ENCODE results near the gene MPHOSPH9.

The MPHOSPH9 gene

DNA sequence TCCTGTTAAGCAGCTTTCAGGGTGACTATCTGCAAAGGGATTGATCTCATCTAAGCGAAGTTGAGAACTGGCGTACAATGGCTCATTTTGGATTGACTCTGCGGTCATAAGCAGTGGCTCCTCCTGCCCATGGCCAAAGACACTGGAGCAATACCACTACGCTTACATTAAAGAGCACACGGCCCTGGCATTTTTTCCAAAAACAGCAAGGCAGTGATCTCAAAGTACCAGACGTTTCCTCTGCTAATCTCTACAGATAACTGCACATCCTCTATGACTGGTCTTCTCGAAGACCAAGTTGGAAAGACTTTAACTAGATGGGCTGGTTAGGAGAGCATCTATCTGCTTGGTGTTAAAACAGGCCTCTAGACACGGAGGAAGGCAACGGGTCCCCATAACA is 84.7 kb downstream of the MPHOSPH9 start:
- Histone ChIP-seq H3K27me3 (ENCODE audit: low read depth, low read length) (0 out of 2 replicates have a peak, but pooled peaks cover 5% of the 10 kb centered on the region), H3K27ac (ENCODE audit: low read length) (no peak overlapping the region), H3K9ac (ENCODE audit: low read length) (no peak overlapping the region), H3K79me2 (ENCODE audit: low read length) (no peaks in the 10 kb centered on the region), H3K9me3 (ENCODE audit: insufficient read depth, low read length) (no peaks in the 10 kb centered on the region), H3K4me2 (ENCODE audit: low read length) (no peak overlapping the region), H2AFZ (ENCODE audit: low read depth, low read length) (no peak overlapping the region), H3K36me3 (replicated peaks; ENCODE audit: low read depth, low read length) (no peaks in the 10 kb centered on the region), H4K20me1 (ENCODE audit: insufficient read depth, low read length) (no peaks in the 10 kb centered on the region), H3K4me1 (ENCODE audit: low read length) (peaks cover 4% of the 10 kb centered on the region; the same call in 1 of the 2 replicates), H3K4me3 (ENCODE audit: low read length) (no peak overlapping the region)
- no peak for TF ChIP-seq EZH2phosphoT487 (IDR thresholded peaks at IDR 0.05; ENCODE audit: low read depth)
- TF ChIP-seq, protein P1, sequence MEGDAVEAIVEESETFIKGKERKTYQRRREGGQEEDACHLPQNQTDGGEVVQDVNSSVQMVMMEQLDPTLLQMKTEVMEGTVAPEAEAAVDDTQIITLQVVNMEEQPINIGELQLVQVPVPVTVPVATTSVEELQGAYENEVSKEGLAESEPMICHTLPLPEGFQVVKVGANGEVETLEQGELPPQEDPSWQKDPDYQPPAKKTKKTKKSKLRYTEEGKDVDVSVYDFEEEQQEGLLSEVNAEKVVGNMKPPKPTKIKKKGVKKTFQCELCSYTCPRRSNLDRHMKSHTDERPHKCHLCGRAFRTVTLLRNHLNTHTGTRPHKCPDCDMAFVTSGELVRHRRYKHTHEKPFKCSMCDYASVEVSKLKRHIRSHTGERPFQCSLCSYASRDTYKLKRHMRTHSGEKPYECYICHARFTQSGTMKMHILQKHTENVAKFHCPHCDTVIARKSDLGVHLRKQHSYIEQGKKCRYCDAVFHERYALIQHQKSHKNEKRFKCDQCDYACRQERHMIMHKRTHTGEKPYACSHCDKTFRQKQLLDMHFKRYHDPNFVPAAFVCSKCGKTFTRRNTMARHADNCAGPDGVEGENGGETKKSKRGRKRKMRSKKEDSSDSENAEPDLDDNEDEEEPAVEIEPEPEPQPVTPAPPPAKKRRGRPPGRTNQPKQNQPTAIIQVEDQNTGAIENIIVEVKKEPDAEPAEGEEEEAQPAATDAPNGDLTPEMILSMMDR (IDR thresholded peaks at IDR 0.05; ENCODE audit: low read depth, low read length) = no peak

DNA sequence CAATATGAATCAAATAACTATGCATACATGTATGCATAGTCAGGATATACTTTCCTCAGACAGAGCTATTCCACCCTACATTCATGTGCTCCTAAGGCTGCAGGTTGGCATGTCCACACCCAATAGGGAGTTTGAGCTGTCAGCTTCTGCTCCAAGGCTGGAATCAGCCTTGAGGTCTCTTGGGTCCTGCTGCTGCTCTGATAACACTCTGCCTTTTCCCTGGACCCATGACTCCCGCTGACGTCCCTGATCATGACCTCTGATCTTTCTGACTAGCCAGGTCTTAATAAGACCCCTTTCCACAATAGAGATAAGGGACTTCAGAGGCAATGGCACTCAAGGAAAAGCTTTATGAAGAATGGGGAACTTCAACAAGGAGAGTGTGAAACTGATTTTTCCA is 87.7 kb downstream of the MPHOSPH9 start:
- Histone ChIP-seq H3K9ac (ENCODE audit: low read length) (no peak overlapping the region), H3K79me2 (ENCODE audit: low read length) (no peaks in the 10 kb centered on the region), H3K27ac (ENCODE audit: low read length) (no peak overlapping the region), H3K9me3 (ENCODE audit: insufficient read depth, low read length) (no peaks in the 10 kb centered on the region), H3K36me3 (replicated peaks; ENCODE audit: low read depth, low read length) (no peaks in the 10 kb centered on the region), H4K20me1 (ENCODE audit: insufficient read depth, low read length) (no peaks in the 10 kb centered on the region), H3K27me3 (ENCODE audit: low read depth, low read length) (0 out of 2 replicates have a peak, but pooled peaks cover 5% of the 10 kb centered on the region), H3K4me2 (ENCODE audit: low read length) (no peak overlapping the region), H3K4me1 (ENCODE audit: low read length) (no peaks in the 10 kb centered on the region), H2AFZ (ENCODE audit: low read depth, low read length) (no peak overlapping the region), H3K4me3 (ENCODE audit: low read length) (no peak overlapping the region)
- TF ChIP-seq, protein P1 (IDR thresholded peaks at IDR 0.05; ENCODE audit: low read depth, low read length) = no peak
- no peak for TF ChIP-seq EZH2phosphoT487 (IDR thresholded peaks at IDR 0.05; ENCODE audit: low read depth)

DNA sequence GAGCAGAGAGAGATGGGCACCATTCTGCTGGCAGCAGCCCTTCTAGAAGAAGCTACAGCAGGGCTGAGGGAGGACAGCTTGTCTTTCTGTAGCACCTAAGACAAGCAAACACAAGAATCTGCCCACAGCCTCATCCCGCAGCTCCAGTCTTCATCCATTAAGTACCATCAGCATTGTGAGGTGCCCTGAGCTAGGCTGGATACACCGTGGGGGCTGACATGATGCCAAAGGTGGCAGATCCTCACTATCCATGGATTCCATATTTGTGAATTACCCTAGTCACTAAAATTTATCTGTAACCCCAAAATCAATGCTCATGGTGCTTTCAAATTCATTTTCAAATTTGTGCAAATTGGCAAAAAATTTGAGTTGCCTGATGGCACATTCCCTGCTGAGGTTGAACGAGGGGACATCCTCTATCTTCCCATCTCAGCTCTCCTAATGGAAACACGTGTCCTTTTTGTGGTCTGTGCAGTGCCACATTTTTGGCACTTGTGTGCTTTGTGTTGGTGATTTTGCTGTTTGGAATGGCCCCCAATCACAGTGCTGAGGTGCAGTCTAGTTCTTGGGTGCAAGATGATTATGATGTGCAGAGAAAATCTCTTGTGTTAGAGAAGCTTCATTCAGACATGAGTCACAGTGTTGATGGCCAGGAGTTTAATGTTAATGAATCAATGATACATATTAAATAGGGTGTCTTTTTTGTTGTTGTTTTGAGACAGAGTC is 89.0 kb downstream of the MPHOSPH9 start:
- Histone ChIP-seq H4K20me1 (ENCODE audit: insufficient read depth, low read length) (no peaks in the 10 kb centered on the region), H3K9me3 (ENCODE audit: insufficient read depth, low read length) (no peaks in the 10 kb centered on the region), H3K27me3 (ENCODE audit: low read depth, low read length) (no peaks in the 10 kb centered on the region), H3K4me2 (ENCODE audit: low read length) (no peak overlapping the region), H2AFZ (ENCODE audit: low read depth, low read length) (no peak overlapping the region), H3K4me3 (ENCODE audit: low read length) (no peak overlapping the region), H3K79me2 (ENCODE audit: low read length) (no peaks in the 10 kb centered on the region), H3K4me1 (ENCODE audit: low read length) (no peaks in the 10 kb centered on the region), H3K36me3 (replicated peaks; ENCODE audit: low read depth, low read length) (no peaks in the 10 kb centered on the region), H3K27ac (ENCODE audit: low read length) (no peak overlapping the region), H3K9ac (ENCODE audit: low read length) (no peak overlapping the region)
- TF ChIP-seq EZH2phosphoT487 (IDR thresholded peaks at IDR 0.05; ENCODE audit: low read depth) = no peak
- TF ChIP-seq, protein P1 (IDR thresholded peaks at IDR 0.05; ENCODE audit: low read depth, low read length) = no peak

DNA sequence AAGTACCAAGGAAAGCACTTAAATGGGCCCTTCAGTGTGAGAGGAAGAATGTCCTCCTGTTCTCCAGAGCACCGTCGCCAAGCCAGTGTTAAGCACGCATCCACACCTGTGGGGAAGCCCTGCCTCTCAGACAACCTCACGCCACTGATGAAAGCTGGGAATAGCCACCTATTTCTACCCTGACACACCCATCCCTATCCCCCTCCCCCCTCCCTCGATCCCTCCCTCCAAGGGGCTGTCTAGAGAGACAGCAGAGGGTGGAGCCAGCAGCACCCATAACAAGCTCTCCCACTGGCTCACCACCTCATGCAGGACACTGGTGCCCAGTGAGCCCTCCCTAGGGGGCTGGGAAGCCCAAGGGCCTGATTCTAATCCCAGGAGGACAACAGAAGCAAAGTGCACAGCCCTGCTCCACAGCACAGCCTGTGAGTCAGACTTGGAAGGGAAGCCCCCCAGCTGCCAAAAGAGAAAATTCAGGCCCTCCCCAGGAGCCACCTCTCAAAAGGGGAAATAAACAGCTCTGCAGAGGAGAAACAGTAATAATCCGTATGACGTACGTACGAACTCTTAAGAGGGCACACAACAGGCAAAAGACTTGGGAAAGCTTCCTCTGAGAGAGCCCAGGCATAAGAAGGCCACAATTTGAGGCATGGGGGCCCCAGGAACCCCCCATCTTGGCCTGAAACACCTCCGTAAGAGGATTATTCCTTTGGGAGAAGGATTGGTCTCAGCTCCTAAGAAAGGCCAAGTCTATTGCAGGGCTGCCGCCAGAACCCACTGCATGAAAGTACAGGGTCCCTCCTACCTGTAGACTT is 89.8 kb downstream of the MPHOSPH9 start:
- Histone ChIP-seq H3K27me3 (ENCODE audit: low read depth, low read length) (no peaks in the 10 kb centered on the region), H3K36me3 (replicated peaks; ENCODE audit: low read depth, low read length) (no peaks in the 10 kb centered on the region), H3K27ac (ENCODE audit: low read length) (no peak overlapping the region), H2AFZ (ENCODE audit: low read depth, low read length) (no peak overlapping the region), H3K9me3 (ENCODE audit: insufficient read depth, low read length) (no peaks in the 10 kb centered on the region), H4K20me1 (ENCODE audit: insufficient read depth, low read length) (no peaks in the 10 kb centered on the region), H3K9ac (ENCODE audit: low read length) (no peak overlapping the region), H3K4me3 (ENCODE audit: low read length) (no peak overlapping the region), H3K4me2 (ENCODE audit: low read length) (no peak overlapping the region), H3K79me2 (ENCODE audit: low read length) (no peaks in the 10 kb centered on the region), H3K4me1 (ENCODE audit: low read length) (no peaks in the 10 kb centered on the region)
- TF ChIP-seq, protein P1 (IDR thresholded peaks at IDR 0.05; ENCODE audit: low read depth, low read length) = no peak
- TF ChIP-seq EZH2phosphoT487 (IDR thresholded peaks at IDR 0.05; ENCODE audit: low read depth) = no peak
